Stomach (tissue), 9 donors: ENCODE measurements around the gene FAM107B. TPM values are rescaled to one million over a fixed set of nuclear protein-coding genes. Genes with fewer than 3 reads are reported as not detected.
"Not testable (repeated sequence)": the region's sequence is repeated elsewhere in the genome, so short reads cannot be mapped to it uniquely, and the experiment has no call there.

ENCODE experiments used
- DNase-seq, 2 donors: peaks; one replicate each; pipeline versions ENCODE4 v3.0.0 to v3.0.0-alpha.2; 2013 to 2019
- H3K27ac ChIP-seq, 5 donors: fragments of 200-600 bp in 4 of 5; sonication (generic) in 4 of 5; one replicate each; pipeline ENCODE4 v1.5.1; 2013 to 2019; ENCODE audit warnings: mild to moderate bottlenecking in 1 of 5, moderate library complexity in 1 of 5
- H3K27me3 ChIP-seq, 3 donors: fragments of 200-600 bp; sonication (generic); one replicate each; pipeline ENCODE4 v1.5.1; 2017 to 2019; ENCODE audit warnings: mixed run types in 1 of 3
- H3K36me3 ChIP-seq, 4 donors: fragments of 200-600 bp; sonication (generic); 1 replicate in 3 of 4; 2 replicates in 1 of 4; pipeline ENCODE4 v1.5.1; 2016 to 2019
- H3K4me1 ChIP-seq, 4 donors: fragments of 200-600 bp; sonication (generic); one replicate each; pipeline ENCODE4 v1.5.1; 2016 to 2019
- H3K4me3 ChIP-seq, 4 donors: fragments of 200-600 bp; sonication (generic) in 3 of 4; one replicate each; pipeline ENCODE4 v1.5.1; 2016 to 2019; ENCODE audit warnings: mild to moderate bottlenecking in 1 of 4
- H3K9me3 ChIP-seq, 4 donors: fragments of 200-600 bp; sonication (generic); one replicate each; pipeline ENCODE4 v1.5.1; 2016 to 2019
- EP300 ChIP-seq: sonication (generic); formaldehyde crosslinking; IDR thresholded peaks from one replicate; pipeline ENCODE4 v1.6.1; 2017; ENCODE audit warnings: antibody characterized with exemption
- POLR2A ChIP-seq, 4 donors: fragments of 450-650 bp; IDR thresholded peaks; one replicate each; pipeline ENCODE4 v1.6.1; 2016; ENCODE audit warnings: antibody characterized with exemption in 4 of 4, control low read depth in 2 of 4, mild to moderate bottlenecking in 1 of 4, moderate library complexity in 1 of 4
- POLR2AphosphoS5 ChIP-seq, 3 donors: sonication (generic); formaldehyde crosslinking; IDR thresholded peaks; one replicate each; pipeline ENCODE4 v1.6.1; 2016; ENCODE audit warnings: antibody characterized with exemption in 3 of 3
- WGBS, 5 donors: extraction: QIAGEN DNeasy Blood & Tissue Kit in 3 of 5; methylation state at CpG; one replicate each; pipeline versions ENCODE4 v1.1.5 to v1.1.7; 2013 to 2018; 5-methylcytosine and 5-hydroxymethylcytosine counted together
- intact Hi-C: fragments of 100-400 bp; cut with DNase I; formaldehyde crosslinking; loops from one replicate; pipeline ENCODE4 v1.15.1; 2023; ENCODE audit warnings: low total_unique reads
- polyA plus RNA-seq, 3 donors: library from polyadenylated mRNA; stranded (reverse); fragments of 200-250 nt; gene quantifications; one replicate each; pipeline ENCODE4 v1.2.3, GENCODE V29; 2013
- total RNA-seq, 5 donors: library from RNA; depleted of rRNA; stranded (reverse); fragments of >200 nt; gene quantifications; one replicate each; pipeline versions ENCODE4 v1.1.0 to v1.2.3, GENCODE V29; 2014 to 2016
- TF ChIP-seq, protein P1 (sequence below), 7 experiments: fragments of 450-650 bp in 4 of 7; fragments of 200-600 bp in 3 of 7; sonication (generic) in 3 of 7; IDR thresholded peaks; one replicate each; pipeline ENCODE4 v1.5.1; 2016 to 2019; ENCODE audit warnings: antibody characterized with exemption in 7 of 7, control low read depth in 2 of 7, mild to moderate bottlenecking in 1 of 7
- donor health status: healthy with polysubstance abuse.
- donor health status: Bipolar disorder and iron deficiency.
- donor health status: healthy.

The FAM107B gene
- total and polyA plus RNA-seq, 8 donors: 18.7 to 397 (median 160) TPM

DNA sequence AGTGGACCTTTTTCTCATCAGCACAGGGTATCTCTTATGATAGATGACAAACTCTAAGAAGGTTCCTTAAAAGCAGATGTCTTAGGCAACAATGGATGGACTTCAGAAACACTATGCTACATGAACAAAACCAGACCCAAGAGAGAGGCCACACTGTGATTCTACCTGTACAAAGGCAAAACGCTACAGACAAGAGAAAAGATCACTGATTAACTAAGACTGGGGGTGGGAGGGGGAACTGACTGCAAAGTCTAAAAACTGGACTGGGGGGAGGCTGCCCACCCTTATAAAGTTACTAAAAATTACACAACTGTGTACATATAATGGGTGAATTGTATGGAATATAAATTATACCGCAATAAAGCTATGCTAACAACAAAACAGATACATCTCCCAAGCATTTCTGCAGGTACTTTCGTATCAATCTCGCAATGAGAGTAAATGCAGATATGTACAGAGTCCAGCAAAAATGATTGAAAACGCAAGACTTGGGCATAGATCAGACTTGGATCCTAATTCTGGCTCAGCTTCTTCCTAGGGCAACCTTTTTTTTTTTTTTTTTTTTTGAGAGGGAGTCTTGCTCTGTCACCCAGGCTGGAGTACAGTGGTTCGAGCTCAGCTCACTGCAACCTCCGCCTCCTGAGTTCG, 179.7 kb downstream of the FAM107B start:
- intact Hi-C loops: loop anchor here (10.0 kb wide), 1 partner anchor 240 kb away; the partner anchor contains the start of genes CDNF, HSPA14 and MSANTD7
- Histone ChIP-seq H3K27me3 (no peaks in the 10 kb centered on the region), H3K4me1 (peaks cover 15 to 72% (median 42%) of the 10 kb centered on the region in 4 donors), H3K4me3 (no peak overlapping the region), H3K27ac (no peak overlapping the region), H3K9me3 (no peaks in the 10 kb centered on the region), H3K36me3 (peaks cover 7 to 79% (median 44%) of the 10 kb centered on the region in 4 donors)
- DNase-seq: no peak
- TF ChIP-seq POLR2A (IDR thresholded peaks at IDR 0.05) (no peak), POLR2AphosphoS5 (IDR thresholded peaks at IDR 0.05) (no peak), EP300 (no peak)
- TF ChIP-seq, protein P1, sequence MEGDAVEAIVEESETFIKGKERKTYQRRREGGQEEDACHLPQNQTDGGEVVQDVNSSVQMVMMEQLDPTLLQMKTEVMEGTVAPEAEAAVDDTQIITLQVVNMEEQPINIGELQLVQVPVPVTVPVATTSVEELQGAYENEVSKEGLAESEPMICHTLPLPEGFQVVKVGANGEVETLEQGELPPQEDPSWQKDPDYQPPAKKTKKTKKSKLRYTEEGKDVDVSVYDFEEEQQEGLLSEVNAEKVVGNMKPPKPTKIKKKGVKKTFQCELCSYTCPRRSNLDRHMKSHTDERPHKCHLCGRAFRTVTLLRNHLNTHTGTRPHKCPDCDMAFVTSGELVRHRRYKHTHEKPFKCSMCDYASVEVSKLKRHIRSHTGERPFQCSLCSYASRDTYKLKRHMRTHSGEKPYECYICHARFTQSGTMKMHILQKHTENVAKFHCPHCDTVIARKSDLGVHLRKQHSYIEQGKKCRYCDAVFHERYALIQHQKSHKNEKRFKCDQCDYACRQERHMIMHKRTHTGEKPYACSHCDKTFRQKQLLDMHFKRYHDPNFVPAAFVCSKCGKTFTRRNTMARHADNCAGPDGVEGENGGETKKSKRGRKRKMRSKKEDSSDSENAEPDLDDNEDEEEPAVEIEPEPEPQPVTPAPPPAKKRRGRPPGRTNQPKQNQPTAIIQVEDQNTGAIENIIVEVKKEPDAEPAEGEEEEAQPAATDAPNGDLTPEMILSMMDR (IDR thresholded peaks at IDR 0.05): no peak
- WGBS, 5 donors: 82 to 95% (median 90%) methylated on average over 8 of the region's 8 CpGs

GRCh38 chr10:14593806-14594205, 180.9 kb downstream of the FAM107B start:
- no peaks in the 10 kb centered on the region for H3K9me3 ChIP-seq
- H3K27ac ChIP-seq: no peak overlapping the region
- DNase-seq: no peak
- TF ChIP-seq POLR2AphosphoS5 (IDR thresholded peaks at IDR 0.05) (no peak), EP300 (no peak), POLR2A (IDR thresholded peaks at IDR 0.05) (no peak)
- TF ChIP-seq, protein P1 (IDR thresholded peaks at IDR 0.05): no peak
- H3K27me3 ChIP-seq: no peaks in the 10 kb centered on the region
- H3K4me3 ChIP-seq: no peak overlapping the region
- H3K36me3 ChIP-seq: peaks cover 7 to 67% (median 38%) of the 10 kb centered on the region in 4 donors
- WGBS, 5 donors: 63 to 84% (median 76%) methylated on average over 3 of the region's 3 CpGs
- intact Hi-C loops: loop anchor here (10.0 kb wide), 1 partner anchor 241 kb away; the partner anchor contains the start of genes CDNF, HSPA14 and MSANTD7
- H3K4me1 ChIP-seq: peaks cover 8 to 71% (median 35%) of the 10 kb centered on the region in 4 donors

DNA sequence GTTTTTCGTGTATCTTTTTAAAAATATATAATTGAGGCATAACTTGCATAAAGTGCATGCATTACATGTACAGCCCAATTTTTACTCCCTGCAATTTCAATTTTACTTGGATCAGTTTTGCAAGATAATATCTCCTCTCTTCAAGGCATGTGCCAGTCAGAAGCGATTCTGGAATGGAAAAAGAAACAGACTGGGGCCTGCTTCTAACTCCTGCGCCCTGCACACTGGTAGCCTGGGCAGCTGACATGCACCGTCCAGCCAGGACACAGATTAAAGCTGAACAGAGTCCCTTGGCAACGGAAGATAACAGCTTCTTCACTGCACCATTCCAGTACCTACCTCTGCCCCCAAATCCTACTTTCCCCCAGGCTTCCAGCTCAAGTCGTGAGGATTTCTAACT, 182.1 kb downstream of the FAM107B start:
- intact Hi-C loops: loop anchor here (10.0 kb wide), 1 partner anchor 242 kb away; the partner anchor contains the start of genes CDNF, HSPA14 and MSANTD7
- H3K4me3 ChIP-seq: no peak overlapping the region
- peak overlapping the region; percentile 9 to 62 (median 37) for H3K27ac ChIP-seq
- peaks cover 20 to 72% (median 38%) of the 10 kb centered on the region in 4 donors for H3K4me1 ChIP-seq
- DNase-seq: no peak
- 40 to 61% (median 46%) methylated on average over 6 of the region's 6 CpGs for WGBS, 5 donors
- H3K36me3 ChIP-seq: peaks cover 0 to 55% (median 27%) of the 10 kb centered on the region in 4 donors
- no peaks in the 10 kb centered on the region for H3K9me3 ChIP-seq
- TF ChIP-seq POLR2AphosphoS5 (IDR thresholded peaks at IDR 0.05): no peak
- no peak for TF ChIP-seq EP300
- no peak for TF ChIP-seq POLR2A (IDR thresholded peaks at IDR 0.05)
- TF ChIP-seq, protein P1 (IDR thresholded peaks at IDR 0.05): no peak
- H3K27me3 ChIP-seq: no peaks in the 10 kb centered on the region

GRCh38 chr10:14592026-14592425, 182.7 kb downstream of the FAM107B start:
- TF ChIP-seq EP300: no peak
- no peak for TF ChIP-seq POLR2A (IDR thresholded peaks at IDR 0.05)
- no peak for TF ChIP-seq POLR2AphosphoS5 (IDR thresholded peaks at IDR 0.05)
- TF ChIP-seq, protein P1 (IDR thresholded peaks at IDR 0.05): no peak
- H3K9me3 ChIP-seq: no peaks in the 10 kb centered on the region
- no peak for DNase-seq

DNA sequence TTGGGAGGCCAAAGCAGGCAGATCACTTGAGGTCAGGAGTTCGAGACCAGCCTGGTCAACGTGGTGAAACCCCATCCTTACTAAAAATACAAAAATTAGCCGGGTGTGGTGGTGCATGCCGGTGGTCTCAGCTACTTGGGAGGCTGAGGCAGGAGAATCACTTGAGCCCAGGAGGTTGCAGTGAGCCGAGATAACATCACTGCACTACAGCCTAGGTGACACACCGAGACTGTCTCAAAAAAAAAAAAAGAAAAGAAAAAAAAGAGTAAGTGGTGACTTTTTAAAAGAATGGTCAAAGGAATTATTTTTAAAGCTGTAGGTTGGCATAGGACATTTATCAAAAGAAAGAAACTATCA, 185.8 kb downstream of the FAM107B start:
- H3K4me1 ChIP-seq: peaks cover 56 to 85% (median 65%) of the 10 kb centered on the region in 4 donors
- H3K27ac ChIP-seq: peak overlapping the region; percentile 67 to 90 (median 81)
- intact Hi-C loops, DNase-seq, H3K9me3 ChIP-seq, H3K4me3 ChIP-seq, H3K27me3 ChIP-seq: not testable (repeated sequence)
- peaks cover 0 to 26% (median 10%) of the 10 kb centered on the region in 4 donors for H3K36me3 ChIP-seq
- WGBS, 5 donors: 74 to 83% (median 77%) methylated on average over 6 of the region's 6 CpGs

More at GRCh38 chr10:14592026-14592425, 182.7 kb downstream of the FAM107B start:
- peak overlapping the region in 4 of 5 donors; percentile 9 to 48 (median 36) for H3K27ac ChIP-seq
- intact Hi-C loops: loop anchor here (10.0 kb wide), 1 partner anchor 243 kb away; the partner anchor contains the start of genes CDNF, HSPA14 and MSANTD7
- no peaks in the 10 kb centered on the region for H3K27me3 ChIP-seq
- H3K36me3 ChIP-seq: peaks cover 0 to 51% (median 25%) of the 10 kb centered on the region in 4 donors
- WGBS, 5 donors: 63 to 80% (median 68%) methylated on average over 5 of the region's 5 CpGs
- H3K4me1 ChIP-seq: peaks cover 25 to 78% (median 42%) of the 10 kb centered on the region in 4 donors
- H3K4me3 ChIP-seq: no peak overlapping the region
